Measurements from ENCODE around the gene HMX2. TPM values are rescaled to one million over a fixed set of nuclear protein-coding genes. Genes with fewer than 3 reads are reported as not detected.
A peak's percentile ranks its signal among the peaks of the same experiment; 100 is the strongest.

The HMX2 gene, protein sequence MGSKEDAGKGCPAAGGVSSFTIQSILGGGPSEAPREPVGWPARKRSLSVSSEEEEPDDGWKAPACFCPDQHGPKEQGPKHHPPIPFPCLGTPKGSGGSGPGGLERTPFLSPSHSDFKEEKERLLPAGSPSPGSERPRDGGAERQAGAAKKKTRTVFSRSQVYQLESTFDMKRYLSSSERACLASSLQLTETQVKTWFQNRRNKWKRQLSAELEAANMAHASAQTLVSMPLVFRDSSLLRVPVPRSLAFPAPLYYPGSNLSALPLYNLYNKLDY
- polyA plus RNA-seq (ENCODE audit: insufficient read length in 10 of 10): not detected
- long read RNA-seq, donor 1: 0 reads
- long read RNA-seq, donor 2: 0 reads
- long read RNA-seq, donor 3: 0 reads
- long read RNA-seq, donor 4: 0 reads
- long read RNA-seq, donor 5: 0 reads
- long read RNA-seq, donor 6: 0 reads
- long read RNA-seq, donor 7: 0 reads
- long read RNA-seq, donor 8: 0 reads
- long read RNA-seq, donor 9: 0 reads

DNA sequence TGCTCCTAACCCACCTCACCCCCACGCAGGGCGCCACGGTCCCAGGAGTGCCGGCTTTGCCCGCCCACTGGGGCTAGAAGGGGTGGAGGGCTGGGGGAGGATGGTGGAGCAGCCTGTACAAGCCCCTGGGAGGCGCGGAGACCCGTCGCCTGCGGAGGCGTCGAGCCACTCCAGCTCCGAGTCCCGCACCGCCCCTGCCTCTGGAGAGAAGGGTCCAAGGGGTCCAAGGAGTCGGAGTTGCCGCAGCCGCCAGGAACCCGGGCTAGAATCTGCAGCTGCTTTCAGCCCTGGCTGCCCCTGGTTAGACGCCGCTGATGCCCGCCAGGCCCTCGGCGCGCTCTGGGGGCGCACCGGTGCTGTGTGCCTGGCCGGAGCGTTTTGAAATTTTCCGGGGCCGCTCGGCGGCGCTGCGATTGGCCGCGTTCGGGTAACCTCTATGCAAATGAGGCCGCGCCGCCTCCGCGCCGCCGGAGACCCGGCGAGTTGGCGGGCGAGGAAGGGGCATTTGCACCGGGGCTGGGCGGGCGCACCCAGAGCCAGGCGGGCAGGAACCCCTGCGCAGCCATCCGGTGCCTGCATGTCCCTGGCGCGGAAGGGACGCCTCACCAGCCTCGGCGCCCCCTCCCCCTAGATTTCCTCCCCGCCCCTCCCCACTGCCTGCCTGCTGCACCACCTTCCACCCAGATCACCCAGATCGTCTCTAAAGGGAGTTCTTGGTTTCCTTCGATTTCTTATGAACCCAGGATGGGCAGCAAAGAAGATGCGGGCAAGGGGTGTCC lies at the start of gene HMX2:
Gene HMX2, plus strand, starts transcription at position 502 of the 779 bp plus-strand sequence. Its CDS starts 243 bp downstream, at position 745.
- peak in 1 of 3 donors; percentile 12 for DNase-seq

DNA sequence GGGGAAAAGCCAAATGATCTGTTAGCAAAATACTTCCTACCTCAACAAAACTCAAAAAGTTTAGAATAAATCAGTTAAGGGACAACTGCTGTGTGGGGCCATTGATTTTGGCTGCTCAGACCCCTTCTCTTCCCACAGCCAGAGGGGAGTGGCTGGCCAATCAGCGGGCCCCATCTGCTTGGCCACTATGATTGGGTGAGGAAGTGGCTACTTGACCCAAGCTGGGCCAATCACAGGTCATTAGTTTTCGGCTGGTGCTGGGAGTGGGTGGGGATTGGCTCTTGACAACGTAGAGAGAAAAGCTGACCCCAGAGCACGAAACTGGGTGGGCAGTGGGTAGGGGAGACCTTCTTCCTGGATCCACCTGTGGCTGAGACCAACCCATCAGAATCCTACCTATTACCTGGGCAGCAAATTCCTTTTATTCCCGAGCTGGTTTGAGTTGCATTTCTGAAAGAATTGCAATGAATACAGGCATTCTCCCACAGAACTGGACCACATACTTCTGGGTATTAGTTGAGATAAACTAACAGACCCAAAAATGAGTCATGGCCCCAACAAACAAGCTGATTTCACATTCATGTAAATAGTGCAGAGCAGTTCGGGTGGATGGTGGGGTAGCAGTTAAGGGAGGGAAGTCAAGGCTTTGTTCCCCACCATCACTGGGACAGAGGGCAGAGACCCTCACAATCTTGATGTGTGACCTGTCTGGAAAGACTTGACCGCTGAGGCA lies 47.7 kb upstream of the HMX2 start:
- no peak for DNase-seq

DNA sequence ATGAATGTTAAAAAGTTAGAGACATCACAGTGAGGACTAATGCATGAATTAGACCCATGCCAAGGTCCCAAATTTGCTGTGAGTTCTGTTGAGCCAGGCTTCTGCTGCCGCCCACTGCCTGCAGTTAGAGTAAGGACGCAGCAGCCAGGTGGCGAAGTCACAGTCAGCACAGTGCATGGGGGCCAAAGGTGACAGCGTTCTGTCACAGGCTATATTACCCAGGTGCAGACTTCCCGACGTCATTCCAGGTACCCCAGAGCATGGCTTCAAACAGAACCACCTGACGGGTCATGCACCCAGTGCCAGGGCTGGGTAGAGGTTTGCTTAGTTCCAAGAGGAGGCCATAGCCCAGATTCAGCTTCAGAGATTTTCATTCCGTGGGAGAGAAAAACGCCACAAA lies 46.1 kb upstream of the HMX2 start:
- no peak for DNase-seq

DNA sequence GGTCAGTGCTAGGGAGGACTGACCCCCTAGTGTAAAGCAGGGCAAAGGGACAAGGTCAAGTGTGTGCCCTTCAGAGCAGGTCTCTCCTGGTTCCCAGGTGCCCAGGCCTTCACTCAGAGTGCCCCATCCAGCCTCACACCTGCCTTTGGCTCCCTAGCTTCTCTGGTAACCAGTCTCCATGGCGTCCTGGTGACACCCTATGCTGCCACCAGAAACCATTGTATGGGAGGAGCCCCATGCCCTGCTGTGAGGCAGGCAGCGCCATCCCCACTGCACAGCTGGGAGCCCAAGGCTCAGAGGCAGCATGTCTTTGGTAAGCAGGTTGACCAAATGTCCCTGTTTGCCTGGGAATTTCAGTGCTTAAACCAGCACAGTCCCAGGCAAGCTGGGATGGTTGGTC lies 45.3 kb upstream of the HMX2 start:
- no peak for DNase-seq

DNA sequence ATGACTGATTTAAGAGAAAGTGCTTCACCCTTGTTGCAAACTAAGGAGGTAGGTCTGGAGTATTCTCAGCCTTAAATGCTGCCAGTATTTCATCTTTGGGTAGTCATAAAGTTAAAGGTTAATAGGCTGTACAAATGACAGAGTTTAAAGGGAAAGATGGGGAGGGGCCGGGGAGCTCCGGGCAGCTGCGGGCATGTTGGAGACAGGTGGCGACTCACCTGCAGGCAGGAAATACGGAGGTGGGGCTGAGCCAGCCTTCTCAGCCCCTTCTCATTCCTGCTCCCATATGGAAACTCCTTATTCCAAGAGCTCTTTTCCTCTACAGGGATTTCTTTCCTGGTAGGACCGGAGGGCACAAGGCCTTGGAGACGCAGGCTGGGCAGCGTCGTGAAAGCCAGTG lies 44.0 kb upstream of the HMX2 start:
- no peak for DNase-seq

DNA sequence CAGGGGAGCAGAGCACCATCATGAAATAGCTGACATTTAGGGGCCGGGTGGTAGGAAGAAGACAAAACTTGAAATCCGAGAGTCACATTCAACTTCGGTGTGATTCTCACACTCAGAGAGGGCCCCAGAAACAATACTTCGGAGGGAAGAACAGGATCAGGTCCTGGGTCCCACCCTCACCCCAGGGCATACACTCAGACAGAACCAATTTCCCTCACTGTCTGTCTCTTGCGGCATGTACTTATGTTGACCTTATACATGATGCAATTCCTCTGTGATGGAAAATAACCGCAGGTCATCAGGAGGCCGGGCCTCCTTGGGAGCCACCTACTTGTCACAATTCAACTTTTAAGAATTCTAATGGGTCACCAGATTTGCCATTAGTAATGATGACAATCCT lies 38.5 kb upstream of the HMX2 start:
- no peak for DNase-seq

DNA sequence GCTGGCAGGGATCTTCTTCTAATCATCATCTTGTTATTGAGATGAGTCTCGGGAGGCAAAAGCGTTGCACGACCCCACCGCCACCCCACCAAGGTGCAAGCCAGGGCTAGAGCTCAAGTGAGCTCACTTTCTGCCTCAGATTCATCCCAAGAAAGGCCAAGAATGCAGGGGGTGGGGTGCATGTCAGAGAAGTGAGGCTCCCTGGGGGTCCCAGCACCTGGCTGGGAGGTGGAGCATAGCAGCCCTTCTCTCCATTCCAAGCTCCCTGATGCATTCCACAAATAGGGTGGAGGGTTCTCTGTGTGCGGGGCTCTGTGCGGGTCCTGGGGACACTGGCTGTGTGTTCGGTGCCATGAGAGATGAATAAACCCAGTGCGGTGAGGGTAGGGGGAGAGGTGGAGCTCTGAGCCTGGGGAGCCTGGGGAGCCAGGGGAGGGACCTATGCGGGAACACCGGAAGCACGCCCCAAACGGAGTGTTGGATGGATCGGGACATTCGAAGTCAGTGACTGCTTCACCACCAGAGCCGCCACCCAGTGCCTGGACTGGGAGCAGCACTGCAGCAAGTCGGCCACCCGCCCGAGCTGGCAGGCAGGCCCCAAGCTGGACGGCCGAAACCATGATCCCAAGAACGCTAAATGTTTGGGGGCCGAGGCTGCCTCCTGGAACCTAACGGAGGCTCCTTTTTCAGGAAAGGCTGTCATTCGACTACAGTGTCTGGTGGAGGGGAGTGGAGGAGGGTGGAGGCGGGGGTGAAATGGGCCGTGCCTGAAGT lies 30.1 kb upstream of the HMX2 start:
- DNase-seq: peak in 1 of 3 donors; percentile 14

DNA sequence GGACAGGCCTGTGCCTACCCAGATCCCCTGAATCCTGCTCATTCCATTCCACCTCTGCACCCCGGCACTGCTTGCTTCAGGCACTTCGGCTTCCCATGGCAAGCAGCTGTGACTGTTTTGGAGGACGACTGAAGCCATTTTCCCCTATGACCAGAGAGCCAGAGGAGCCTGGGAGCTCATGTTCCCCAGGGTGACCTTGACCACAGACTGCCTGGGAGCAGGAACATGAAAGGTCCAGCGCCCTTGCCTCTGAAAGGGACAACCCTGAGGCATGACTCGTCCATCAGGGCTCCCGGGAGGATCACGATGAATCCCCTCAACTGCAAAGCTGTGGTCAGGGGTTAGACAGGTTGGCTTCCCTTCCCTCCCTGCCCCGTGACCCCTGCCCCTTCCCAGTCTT lies 28.9 kb upstream of the HMX2 start:
- DNase-seq: no peak

DNA sequence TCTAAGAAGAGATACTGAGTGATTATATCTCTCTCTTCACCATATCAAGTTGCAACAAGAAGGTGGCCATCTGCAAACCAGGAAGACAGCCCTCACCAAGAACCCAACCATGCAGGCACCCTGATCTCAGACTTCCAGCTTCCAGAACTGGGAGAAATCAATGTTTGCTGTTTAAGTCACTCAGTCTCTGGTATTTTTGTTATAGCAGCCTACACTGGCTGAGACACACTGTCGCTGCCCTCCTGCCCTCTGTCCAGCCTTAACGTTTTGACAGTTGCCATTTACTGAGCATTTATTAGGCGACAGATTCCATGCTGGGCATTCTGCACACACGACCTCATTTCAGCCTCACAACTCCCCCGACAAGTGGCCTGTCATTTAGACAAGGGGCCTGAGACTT lies 21.7 kb upstream of the HMX2 start:
- DNase-seq: no peak

DNA sequence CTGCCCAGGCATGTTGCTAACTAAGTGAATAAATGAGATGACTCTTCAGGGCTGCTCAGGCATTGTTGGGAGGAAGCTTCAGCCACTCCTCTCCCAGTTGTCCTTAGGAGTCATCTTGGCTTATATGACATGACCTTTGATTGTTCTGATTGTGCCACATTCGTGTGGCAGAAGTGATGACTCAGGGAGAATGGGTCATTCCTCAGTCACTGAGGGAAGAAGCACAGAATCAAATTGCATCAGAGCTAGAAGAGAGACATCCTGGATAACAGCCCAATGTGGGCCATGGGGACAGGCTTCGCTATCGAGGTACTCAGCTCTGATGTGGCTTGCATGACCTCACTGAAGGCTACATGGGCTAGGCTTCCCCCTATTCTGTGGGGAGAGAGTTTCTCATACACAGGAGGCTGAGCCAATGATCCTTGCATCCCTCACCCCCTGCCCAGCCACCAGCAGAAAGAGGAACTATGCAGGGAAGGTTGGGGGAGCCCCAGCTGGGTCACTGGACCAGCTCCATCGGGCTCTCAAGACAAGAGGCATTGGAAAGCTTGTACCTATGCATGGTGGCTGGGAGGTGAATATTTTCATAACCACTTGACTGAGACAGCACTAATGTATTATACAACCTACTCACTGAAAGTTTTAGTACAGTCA lies 18.2 kb upstream of the HMX2 start:
- DNase-seq: no peak

DNA sequence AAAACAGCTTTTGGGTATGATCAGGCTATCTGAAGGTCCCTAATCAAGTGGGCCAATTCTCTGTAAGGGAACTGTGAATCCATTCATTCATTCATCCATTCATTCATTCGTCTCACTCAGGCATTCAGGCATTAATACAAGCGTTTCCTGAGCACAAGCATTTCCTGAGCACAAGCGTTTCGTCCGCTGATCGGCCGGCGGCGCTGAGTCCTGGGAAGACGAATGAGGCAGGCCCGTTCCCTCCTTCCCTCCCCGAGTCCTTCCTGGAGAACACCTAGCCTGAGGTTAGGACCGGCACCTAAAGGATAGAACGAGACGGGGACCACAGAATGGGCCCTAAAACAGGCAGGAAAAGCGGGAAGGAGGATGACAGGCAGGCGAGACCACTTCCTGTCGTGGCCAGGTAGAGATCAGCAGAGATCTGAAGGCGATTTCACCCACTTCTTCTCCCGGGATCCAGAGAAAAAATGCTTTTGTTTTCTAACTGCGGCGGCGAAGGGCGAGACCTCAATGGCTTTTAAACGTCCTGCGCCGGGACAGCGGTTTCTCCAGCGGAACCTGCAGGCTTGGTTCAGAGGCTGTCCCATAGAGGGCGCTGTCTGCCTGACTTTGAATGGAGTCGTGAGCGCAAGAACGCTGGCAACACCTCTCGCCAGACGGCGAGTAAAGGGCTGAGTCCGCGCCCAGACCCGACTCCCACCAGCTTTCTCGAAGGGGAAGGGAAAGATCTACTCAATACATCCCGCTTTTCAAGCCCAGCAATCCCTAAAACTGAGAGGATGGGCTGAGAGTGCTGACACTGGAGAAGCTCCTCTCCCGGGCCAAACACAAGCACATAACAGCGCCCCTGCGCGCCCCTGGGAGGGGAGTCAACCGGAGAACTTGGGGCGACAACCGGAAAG lies 15.1 kb upstream of the HMX2 start:
- DNase-seq: peak; percentile 78 to 94 (median 89)

DNA sequence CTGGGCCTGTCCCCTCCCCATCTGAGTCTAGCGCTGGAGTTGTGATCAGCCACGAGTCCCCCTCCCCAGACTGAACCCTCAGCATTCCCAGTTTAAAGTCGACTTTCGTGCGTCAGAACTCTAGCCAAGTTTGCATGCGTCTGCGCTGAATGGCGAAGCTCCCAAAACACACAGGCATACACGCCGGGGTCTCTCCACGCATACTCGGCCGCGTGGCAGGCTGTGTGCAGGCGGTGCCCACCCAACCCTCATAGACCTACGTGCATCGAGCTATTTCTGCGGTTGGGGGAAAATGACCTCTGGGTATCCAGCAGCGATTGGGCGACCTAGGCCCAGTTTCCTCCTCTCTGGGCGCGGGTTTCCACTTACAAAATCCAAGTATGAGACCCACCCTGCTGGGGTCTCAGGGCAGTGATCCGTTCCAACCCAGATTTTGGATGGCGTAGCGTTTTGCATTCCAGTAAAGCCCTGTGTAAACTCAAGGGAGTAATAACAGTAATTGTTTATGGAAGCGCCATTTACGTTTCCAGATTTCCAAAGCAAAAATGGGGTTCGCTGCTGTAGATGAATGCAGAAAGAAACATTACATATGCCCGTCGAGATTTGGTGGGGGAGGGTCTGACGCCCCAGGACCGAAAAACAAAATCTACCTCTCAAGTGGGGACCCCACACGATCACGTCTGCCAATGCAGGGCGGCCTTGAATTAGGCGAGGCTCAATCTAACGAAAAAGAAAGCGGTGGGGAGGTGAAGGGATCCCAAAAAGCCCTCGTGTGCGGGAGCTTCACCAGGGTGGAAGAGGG lies 14.2 kb upstream of the HMX2 start:
- peak in 1 of 3 donors; percentile 52 for DNase-seq

DNA sequence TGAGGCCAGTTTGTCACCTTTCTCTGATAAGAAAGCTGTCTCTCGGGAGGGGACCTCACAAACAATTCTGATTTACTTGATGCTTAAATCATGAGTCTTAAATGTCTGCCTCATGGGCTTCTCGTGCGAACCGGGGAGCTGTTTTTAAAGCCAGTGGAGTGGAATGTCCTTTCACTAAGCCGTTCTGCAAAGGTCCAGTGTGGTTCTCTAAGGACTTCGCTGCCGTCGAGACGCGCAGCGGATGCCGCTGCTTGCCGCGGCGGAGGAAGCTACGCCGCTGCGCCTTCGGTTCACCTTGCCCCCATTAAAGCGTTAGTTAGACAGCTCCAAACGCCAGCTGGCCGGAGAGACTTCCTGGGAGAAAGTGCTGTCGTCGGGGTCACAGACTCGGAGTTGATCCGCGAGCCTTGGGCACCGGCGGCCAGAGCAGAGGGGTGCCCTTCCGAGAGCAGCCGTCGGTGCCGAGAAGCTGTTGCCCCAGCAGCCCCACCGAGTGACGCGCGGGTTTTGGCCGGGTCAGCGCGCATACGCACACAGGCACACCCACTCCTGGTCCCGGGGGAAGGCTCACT lies 13.5 kb upstream of the HMX2 start:
- DNase-seq: peak in 1 of 3 donors; percentile 63

DNA sequence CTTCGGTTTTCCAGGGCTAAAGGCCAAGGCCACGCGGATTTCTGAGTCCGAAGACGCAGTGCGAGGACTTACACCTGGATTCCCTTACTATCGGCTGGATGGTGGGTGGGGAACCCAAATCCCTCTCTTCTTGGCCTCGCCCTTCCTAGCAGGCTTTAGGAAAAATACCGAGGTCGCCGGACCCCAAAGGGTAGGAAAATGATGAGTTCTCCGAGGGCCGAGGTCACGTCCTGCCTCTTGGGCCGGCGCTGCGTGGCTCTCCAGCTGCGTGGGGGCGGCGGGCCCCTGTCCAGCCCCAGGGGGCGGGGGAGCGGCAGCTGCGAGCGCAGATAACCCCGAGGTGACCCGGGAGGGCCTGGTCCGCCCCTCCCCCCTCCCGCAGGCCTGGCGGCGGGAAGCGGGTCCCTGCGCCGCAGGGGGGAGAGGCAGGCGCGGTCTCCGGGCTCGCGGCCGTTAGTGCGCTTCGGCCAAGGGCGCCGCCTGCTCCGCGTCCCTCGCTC lies 13.0 kb upstream of the HMX2 start:
- DNase-seq: no peak

DNA sequence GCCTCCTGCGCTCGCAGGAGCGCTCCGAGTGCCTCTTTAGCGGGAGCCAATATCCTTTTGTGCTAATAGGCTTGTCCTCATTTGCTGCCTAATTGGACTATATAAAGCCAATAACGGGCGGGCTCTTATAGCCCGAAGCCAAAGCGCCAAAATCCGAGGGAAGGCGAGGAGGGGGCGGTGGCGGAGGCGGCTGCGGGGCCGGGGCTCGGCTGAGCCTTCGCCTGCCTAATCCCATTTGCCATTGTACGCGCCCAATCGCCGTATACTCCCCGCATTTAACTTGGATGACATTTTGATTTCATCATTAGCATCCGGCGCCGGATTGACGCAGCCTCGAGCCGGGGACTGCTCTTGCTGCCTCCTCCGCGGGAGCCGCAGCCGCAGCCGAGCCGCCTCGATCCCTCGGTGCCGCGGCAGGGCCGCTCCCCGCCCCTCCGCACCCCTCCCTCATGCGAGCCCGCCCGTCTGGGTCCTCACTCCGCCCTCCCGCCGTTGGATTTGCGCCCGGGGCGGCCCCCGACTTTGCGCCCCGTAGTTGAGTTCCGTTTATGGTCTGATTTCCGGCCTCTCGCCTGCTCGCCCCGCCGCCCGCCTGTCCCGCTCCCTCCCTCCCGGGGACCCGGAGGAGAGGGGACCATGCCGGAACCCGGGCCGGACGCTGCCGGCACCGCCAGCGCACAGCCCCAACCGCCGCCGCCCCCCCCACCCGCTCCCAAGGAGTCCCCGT lies 12.4 kb upstream of the HMX2 start, which contains the start of gene HMX3:
Gene HMX3, plus strand, starts transcription at position 556 of the 727 bp plus-strand sequence. Its CDS starts 81 bp downstream, at position 637.
- DNase-seq: peak in 1 of 3 donors; percentile 64

DNA sequence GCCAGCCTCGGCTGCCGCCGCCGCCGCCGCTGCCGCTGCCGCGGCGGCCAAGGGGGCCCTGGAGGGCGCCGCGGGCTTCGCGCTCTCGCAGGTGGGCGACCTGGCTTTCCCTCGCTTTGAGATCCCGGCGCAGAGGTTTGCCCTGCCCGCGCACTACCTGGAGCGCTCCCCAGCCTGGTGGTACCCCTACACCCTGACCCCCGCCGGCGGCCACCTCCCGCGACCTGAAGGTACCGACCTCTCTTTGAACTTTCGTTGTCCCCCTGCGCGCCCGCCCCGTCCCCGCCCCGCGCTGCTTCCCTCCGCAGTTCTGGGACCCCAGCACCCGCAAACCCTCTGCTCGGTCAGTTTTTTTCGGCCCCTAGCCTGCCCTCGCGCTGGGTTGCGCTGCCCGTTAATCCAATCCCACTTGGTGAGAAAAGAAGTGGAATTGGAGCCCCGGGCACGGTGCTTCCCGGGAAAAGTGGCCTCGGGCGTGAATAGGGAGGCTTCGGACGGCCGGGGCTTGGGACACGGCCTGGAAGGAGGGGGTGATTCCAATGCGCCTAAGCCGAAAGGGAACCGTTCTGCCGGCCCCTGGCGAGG lies 11.6 kb upstream of the HMX2 start:
- no peak for DNase-seq

Measured in muscle of back (tissue), 13 donors.